ENCODE results near the gene PLA1A.

PLA1A gene

DNA sequence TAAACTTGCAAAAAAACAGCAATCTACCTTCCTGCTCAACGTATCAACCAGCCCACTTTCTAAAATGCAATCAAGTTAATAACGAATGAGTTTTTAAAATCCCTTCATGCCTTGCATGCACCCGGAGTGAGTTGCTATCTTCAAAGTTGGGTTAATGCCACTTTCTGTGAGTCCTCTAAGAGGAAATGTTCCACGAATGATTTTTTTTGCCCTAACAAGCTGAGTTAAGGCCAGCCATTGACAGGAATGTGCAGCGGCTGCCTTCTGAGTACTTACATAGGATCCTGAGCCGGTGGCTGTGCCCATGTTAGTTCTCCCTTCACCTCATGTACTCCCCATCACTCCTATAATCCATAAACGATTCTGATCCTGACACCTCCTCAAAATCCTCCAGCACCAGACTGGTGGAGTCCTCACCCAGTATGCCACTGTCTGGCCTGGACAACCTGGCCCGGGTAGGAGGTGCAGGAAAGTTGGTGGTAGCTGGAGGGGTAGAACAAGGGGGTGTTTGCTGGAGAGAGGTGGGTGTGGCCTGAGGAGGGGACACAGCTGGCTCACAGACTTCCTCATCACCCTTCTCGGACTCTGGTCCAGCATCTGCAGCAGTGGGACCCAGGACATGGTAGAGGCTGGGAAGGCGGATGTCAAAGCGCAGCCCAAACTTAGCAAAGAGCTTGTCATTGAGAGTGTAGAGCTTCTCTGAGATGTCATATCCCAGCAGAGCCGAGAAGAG is 50.3 kb downstream of the PLA1A start:
- no peak overlapping the region for H3K4me3 ChIP-seq (ENCODE audit: control insufficient read depth, low read depth, low read length)
- DNase-seq (ENCODE audit: low read depth), result no peak
- TF ChIP-seq, protein P1, sequence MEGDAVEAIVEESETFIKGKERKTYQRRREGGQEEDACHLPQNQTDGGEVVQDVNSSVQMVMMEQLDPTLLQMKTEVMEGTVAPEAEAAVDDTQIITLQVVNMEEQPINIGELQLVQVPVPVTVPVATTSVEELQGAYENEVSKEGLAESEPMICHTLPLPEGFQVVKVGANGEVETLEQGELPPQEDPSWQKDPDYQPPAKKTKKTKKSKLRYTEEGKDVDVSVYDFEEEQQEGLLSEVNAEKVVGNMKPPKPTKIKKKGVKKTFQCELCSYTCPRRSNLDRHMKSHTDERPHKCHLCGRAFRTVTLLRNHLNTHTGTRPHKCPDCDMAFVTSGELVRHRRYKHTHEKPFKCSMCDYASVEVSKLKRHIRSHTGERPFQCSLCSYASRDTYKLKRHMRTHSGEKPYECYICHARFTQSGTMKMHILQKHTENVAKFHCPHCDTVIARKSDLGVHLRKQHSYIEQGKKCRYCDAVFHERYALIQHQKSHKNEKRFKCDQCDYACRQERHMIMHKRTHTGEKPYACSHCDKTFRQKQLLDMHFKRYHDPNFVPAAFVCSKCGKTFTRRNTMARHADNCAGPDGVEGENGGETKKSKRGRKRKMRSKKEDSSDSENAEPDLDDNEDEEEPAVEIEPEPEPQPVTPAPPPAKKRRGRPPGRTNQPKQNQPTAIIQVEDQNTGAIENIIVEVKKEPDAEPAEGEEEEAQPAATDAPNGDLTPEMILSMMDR (IDR thresholded peaks at IDR 0.05; ENCODE audit: control insufficient read depth, insufficient read depth, low read depth, low read length, missing control alignments), result no peak

DNA sequence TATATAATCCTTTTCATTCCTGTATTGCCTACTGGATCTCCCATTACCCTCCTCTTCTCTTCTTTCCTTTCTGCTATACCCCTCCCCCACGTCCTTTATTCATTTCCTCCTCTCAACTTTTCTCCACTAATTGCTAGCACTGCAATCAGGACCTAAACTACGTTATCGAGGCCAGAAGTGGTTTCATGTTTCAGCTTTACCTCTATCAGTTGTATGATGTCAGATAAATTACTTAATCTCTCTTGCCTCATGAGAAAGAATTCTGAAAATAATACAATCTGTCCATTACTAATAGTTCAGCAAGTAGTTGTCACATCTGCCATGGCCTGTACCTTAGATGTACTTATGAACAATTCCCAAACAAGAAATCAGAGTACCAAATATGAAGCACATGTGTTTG is 52.1 kb downstream of the PLA1A start:
- H3K4me3 ChIP-seq (ENCODE audit: control insufficient read depth, low read depth, low read length), result no peak overlapping the region
- TF ChIP-seq, protein P1 (IDR thresholded peaks at IDR 0.05; ENCODE audit: control insufficient read depth, insufficient read depth, low read depth, low read length, missing control alignments), result no peak
- DNase-seq (ENCODE audit: low read depth), result no peak

DNA sequence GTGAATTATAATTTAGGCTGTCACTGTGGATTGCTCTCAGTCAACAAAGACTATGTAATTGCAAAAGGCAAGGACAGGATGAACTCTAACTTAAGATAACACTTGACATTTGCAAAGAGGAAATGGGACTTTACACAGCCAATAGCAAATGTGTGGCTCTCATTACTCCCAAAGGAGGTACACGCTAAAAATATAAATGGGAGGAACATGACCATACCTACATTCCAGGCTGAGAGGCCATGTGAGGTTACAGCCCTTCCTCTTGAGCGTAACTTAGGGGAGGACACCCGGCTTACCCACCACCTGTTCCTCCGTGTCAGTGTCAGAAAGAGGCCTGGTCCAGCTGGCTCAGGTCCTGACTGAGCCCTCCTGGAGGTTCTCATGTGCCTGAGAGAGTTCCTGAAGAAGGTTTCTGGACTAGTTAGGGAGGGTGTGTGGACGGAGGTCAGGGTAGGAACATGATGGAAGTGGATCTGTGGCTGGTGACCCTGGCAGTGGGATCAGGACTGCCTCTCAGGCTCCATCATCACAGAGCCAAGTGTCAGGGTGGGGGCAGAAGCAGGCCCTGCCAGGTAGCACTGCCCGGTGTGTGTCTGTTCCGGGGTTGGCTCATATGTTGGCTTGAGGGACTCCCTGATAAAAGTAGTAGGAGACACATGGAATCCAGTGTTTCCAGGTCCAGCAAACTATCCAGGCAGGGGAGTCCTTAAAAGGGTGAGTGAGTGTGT is 54.8 kb downstream of the PLA1A start:
- TF ChIP-seq, protein P1 (IDR thresholded peaks at IDR 0.05; ENCODE audit: control insufficient read depth, insufficient read depth, low read depth, low read length, missing control alignments), result no peak
- no peak overlapping the region for H3K4me3 ChIP-seq (ENCODE audit: control insufficient read depth, low read depth, low read length)
- no peak for DNase-seq (ENCODE audit: low read depth)

DNA sequence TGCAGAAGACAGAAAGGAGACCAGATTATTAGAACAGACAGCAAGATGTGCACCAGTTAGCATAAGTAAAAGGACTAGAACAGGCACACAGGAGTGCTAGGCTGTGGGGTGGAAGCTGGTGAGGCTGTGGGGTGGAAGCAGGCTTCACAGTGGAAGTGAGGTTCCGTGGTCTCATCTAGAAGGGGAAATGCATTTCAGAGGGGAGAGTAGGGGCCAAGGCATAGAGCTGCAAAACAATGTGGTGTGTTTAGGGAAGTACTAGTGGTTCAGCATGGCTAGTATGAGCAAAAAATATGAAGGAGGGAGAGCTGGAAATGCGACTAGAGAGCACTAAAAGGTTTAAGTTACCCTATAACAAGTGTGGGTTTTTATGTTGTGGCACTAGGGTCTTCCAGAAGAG is 56.2 kb downstream of the PLA1A start:
- H3K4me3 ChIP-seq (ENCODE audit: control insufficient read depth, low read depth, low read length), result no peak overlapping the region
- TF ChIP-seq, protein P1 (IDR thresholded peaks at IDR 0.05; ENCODE audit: control insufficient read depth, insufficient read depth, low read depth, low read length, missing control alignments), result no peak
- no peak for DNase-seq (ENCODE audit: low read depth)

DNA sequence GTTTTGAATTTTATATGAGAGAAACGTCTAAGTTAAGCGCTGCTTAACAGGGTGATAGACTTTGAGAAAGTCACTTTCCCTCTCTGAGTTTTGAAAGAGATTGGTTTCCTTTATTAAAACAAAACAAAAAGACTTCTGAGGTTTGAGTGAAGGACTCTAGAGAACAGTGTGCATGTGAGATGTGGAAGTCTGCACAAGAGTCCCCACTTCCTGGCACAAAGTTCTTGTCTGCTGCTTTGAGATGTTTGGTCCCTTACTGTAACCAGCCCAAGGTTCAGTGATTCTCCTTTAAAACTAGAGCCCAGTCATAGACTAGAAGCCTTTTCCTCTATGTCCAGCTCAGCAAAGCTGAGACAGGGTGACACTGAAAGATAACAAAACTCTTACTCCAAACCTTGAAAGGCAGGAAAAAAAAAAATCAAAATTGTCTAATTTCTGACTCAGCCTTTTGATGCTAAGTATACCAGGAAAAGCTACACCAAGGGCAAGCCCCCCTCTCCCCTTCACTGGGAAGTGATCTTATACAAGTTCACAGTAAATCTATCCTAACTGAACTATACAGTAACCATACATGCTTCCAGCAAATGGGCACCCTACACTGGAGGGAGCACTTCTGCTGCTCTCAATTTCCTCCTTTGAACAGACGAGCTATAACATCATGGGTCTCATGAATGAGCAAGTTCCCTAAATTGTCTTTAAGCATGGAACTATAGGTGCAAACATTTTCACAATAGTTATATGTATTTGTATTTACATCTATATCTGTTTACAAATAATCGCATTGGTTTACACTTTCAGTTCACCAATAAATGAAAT is 60.4 kb downstream of the PLA1A start:
- H3K4me3 ChIP-seq (ENCODE audit: control insufficient read depth, low read depth, low read length), result no peak overlapping the region
- TF ChIP-seq, protein P1 (IDR thresholded peaks at IDR 0.05; ENCODE audit: control insufficient read depth, insufficient read depth, low read depth, low read length, missing control alignments), result no peak
- no peak for DNase-seq (ENCODE audit: low read depth)

DNA sequence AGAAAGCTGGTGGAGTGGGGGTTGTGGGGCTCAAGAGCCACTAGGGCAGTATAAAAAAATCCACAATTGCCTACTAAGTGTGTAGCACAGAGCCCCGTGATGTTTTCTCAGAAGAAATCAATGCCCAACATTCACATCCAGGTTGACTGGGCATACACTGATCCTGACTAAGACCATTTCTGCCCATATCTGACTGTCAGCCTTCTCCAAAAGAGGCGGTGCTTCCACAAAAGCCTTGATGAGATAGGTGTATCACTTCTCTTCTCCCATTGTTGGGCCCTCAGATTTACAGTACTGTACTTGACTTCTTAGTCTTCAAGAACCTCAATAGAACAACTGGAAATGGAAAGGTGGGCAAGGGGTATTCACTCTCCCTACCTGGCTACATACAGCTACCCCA is 61.3 kb downstream of the PLA1A start:
- TF ChIP-seq, protein P1 (IDR thresholded peaks at IDR 0.05; ENCODE audit: control insufficient read depth, insufficient read depth, low read depth, low read length, missing control alignments), result no peak
- H3K4me3 ChIP-seq (ENCODE audit: control insufficient read depth, low read depth, low read length), result no peak overlapping the region
- no peak for DNase-seq (ENCODE audit: low read depth)
